Amniotic stem cell (primary cell): Measurements from ENCODE around the gene KIFC3.
"Not testable (repeated sequence)": the region's sequence is repeated elsewhere in the genome, so short reads cannot be mapped to it uniquely, and the experiment has no call there.

ENCODE experiments used
- DNase-seq: peaks from one replicate; lab custom pipeline; 2025; lab: John Stamatoyannopoulos, UW

Gene KIFC3

GRCh38 chr16:57824888-57825287, 22.6 kb upstream of the KIFC3 start:
- no peak for DNase-seq

DNA sequence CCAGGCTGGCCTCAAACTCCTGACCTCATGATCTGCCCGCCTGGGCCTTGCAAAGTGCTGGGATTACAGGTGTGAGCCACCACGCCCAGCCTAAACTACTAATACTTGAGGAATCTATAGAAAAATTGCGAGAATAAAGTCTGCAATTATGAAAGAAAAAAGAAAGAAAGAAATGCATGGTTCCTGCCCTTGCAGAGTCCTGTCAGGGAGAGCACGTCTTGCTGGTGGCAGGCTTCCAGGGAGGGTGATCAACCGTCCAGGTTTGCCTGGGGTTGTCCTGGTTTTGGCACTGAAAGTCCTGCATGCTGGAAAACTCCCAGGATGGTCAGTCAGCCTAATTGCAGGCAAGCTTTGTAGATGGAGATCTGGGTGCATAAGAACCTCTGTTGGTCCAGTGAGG, 21.5 kb upstream of the KIFC3 start:
- no peak for DNase-seq

- DNase-seq, result no peak
These were observed 20.6 kb upstream of the KIFC3 start for GRCh38 chr16:57822856-57823255.

DNA sequence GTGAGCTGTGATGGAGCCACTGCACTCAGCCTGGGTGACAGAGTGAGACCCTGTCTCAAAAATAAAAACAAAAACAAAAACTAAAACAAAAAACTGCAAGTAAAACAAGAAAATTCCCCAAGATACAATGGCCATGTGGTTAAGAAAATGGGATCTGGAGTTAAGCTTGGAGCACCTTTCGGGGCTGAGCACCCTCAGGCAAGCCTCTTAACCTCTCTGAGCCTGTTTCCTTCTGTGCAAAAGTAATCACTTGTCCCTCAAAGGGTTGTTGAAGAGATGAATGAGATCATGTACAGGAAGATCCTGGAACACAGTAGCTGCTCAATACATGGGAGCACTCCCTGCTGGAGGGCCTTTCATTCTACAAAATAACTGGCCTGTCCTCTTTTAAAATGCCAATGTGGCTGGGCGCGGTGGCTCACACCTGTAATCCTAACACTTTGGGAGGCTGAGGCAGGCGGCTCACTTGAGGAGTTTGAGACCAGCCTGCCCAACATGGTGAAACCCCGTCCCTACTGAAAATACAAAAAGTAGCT, 19.8 kb upstream of the KIFC3 start:
- no peak for DNase-seq

DNA sequence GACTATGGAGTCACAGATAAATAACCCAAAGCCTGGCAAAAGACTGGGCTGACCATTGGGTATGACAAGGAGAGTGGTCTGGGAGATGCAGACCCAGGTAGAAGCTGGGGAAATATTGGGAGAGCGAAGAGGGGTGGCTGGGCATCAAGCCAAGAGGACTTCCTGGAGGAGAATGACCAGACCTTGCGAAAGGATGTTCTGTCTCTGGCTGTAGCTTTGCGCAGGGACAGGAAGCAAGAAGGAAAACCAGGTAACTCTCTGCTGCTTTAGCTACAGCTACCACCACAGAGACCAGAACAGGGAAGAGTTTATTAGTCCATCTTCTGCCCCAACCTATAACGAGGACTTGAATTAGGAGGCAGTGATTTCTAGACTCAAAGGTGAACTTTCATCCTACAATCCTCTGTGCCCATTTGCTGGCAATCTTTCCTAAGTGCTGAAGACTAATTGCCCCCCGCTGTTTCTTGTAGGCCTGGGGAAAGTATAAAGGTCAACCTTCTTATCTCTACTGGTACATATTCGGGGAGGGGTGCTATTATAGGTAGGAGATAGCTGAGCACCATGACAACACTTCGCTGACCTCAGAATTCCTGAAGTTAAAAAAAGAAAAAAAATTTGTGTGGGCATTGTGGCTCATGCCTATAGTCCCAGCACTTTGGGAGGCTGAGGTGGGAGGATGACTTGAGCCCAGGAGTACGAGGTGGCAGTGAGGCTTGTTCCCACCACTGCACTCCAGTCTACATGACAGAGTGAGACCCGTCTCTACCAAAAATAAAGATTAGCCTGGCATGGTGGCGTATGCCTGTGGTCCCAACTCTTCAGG, 19.1 kb upstream of the KIFC3 start:
- no peak for DNase-seq

DNA sequence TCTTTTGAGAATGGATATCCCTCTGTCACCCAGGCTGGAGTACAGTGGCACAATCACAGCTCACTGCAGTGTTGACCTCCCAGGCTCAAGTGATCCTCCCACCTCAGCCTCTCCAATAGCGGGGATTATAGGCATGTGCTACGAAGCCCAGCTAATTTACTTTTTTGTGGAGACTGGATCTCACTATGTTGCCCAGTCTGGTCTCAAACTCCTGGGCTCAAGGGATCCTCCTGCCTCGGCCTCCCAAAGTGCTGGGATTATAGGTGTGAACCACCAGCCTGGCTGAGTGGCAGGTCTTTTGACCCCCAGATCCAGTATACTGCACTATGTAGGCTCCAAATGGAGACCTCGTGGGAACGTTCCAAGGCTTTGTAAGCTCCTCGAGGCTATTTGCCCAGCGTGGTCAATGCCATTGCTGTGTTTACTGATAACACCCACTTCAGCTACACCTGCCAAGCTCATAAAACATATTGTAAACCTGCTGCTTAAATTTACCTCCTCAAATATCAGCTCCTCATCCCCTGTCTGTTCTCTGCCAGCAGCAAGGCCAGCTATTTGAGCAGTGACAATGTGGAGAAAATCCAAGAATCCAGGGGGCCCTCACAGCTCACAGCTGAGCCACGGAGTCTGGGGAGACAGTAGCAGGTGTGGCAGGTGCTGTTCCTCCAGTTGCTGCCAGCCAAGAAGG, 16.2 kb upstream of the KIFC3 start:
- no peak for DNase-seq

DNA sequence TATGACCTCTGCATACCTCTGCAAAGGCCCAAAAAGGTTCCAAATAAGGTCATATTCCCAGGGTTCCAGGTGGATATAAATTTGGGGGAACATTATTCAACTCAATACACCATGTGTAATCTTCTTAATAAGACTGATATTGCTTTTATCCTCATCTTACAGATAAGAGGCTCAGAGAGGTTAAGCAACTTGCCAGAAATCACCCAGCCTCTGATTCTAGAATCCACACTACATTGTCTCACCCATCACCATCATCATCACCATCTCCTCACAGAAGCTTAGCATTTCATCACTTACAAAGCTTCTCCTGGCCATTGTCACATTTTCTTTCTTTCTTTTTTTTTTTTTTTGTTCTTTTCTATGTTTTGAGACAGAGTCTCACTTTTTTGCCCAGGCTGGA, 15.4 kb upstream of the KIFC3 start:
- DNase-seq, result no peak

- peak; percentile 54 for DNase-seq
These were observed 13.9 kb upstream of the KIFC3 start for GRCh38 chr16:57815987-57816745.

DNA sequence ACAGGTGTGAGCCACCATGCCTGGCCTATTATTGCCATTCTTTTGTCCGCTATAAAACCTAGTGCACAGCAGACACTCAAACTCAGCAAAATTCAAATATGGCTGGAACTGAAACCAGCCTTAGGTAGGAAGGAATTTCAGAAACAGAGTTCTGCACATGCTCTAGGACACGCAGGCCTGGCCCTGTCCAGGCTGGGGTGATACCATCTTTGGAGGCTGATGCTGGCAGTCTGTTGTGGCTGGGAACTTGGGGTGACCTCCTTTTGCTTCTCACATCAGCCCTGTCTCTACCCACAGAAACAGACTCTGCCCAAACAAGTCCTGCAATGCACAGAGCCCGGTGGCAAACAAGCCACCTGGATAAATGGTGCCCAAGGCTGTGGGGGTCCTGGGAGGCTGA, 12.6 kb upstream of the KIFC3 start:
- DNase-seq, result no peak

- no peak for DNase-seq
These were observed 11.2 kb upstream of the KIFC3 start for GRCh38 chr16:57813466-57813865.

DNA sequence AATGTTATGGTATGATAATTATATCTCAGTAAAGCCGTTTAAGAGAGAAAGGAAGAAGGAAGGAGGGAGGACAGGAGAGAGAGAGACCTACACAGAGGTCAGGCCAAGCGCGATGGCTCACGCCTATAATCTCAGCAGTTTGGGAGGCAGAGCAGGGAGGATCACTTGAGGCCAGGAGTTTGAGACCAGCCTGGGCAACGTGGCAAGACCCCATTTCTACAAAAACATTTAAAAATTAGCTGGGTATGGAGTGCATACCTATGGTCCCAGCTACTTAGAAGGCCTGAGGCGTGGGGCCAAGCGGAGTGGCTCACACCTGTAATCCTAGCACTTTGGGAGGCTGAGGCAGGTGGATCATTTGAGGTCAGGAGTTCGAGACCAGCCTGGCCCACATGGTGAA, 9.0 kb upstream of the KIFC3 start:
- DNase-seq, result not testable (repeated sequence)

DNA sequence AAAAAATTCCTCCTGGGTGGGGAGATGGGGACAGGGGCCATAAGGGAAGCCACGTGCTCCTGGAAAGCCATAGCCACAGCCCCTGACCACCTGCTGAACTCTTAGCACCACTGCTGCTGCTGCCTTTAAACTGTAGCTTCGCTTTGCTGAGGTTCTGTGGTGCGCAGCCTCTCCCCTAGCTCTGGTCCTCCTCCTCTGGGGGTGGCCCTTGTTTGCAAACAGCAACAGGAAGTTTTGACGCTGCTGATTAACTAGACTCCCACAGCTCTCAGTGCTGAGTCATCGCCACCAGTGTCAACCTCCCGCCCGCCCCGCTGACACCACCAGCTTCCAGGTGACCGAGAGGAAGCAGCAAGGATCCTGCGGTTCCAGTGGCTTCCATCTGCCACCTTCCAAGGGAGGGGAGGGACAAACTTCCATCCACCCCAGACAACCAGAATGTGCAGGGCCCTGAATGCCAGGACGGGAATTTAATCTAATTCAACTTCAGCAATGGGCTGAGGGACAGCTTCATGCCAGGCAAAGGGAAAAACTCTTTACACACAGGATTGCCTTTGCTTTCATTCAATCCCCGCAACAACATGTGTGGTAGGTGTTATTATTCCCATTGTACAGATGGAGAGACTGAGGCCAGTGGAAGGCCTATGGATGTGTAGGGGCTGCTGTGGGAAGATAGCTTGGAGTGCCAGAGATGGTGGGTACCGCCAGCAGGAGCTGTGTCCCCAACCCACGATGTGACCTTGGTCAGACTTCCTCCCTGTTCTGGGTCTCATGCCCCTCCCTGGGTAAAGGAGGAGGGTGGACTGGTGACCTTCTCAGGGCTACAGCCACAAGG, 8.1 kb upstream of the KIFC3 start:
- DNase-seq, result no peak

GRCh38 chr16:57809276-57810196, 7.2 kb upstream of the KIFC3 start:
- DNase-seq, result no peak

- DNase-seq, result no peak
These were observed 6.4 kb upstream of the KIFC3 start for GRCh38 chr16:57808589-57809228.

GRCh38 chr16:57807968-57808528, 5.8 kb upstream of the KIFC3 start:
- DNase-seq, result peak; percentile 24

- no peak for DNase-seq
These were observed 5.1 kb upstream of the KIFC3 start for GRCh38 chr16:57807252-57807967.

DNA sequence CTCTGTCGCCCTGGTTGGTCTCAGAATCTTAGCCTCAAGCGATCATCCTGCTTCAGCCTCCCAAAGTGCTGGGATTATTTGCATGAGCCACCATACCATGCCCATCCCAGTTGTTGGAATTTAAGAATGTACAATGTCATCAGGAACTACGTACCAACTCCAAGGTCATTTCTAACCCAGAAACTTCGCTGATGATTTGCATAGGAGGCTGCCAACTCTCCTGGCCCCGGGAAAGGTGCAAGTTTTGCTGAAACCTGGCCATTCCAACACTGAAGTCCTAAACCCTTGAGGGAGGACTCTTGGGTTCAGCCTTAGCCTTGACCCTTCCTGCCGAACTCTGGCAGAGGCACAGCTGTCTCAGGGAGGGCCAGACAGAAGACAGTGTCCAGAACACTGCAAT, 2.9 kb upstream of the KIFC3 start:
- DNase-seq, result no peak

DNA sequence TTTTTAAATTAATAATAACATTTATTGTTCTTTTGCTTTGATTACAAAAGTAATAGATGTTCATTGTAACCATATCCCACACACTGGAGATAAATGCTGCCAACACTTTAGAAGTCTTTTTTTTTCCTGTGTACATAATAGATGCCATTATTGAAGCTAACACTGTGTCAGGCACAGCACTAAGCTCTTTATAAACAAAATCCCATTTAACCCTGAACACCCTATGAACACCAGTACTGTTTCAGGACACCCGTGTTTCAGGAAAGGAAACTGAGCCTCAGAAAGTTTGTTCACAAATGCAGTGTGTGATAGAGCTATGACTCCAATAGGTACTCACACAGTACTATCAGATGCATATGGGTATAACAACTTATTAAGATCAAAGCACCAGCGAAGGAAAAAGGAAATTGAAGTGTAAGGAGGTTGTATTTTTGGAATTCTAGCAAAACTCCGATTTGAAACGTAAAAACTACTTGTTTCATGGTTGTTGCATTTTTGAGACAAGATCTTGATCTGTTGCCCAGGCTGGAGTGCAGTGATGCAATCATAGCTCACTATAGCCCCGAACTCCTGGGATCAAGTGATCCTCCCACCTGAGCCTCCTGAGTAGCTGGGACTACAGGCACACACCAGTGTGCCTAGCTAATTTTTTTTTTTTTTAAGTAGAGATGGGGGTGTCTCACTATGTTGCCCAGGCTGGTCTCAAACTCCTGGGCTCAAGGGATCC, 2.0 kb upstream of the KIFC3 start:
- no peak for DNase-seq
